T-helper 2 cell treated with Interferon-gamma antibody and Interleukin-4, amounts not matched to agents 100 ng/mL and 5 ng/mL, for 36 hours (primary cell): ENCODE measurements around the gene CCDC185. TPM values are rescaled to one million over a fixed set of nuclear protein-coding genes. Genes with fewer than 3 reads are reported as not detected.
"Not testable (repeated sequence)": the region's sequence is repeated elsewhere in the genome, so short reads cannot be mapped to it uniquely, and the experiment has no call there.

ENCODE experiments used
- intact Hi-C: fragments of 100-400 bp; cut with micrococcal nuclease; formaldehyde crosslinking; loops from one replicate; pipeline ENCODE4 v1.15.1; 2023
- total RNA-seq: library from RNA; stranded (reverse); gene quantifications from 2 replicates; pipeline ENCODE4 v1.2.3, GENCODE V29; 2022

Gene CCDC185
- total RNA-seq, 1 donor from 2014 or later = not detected

- intact Hi-C loops = no loop called here
These were observed 1.0 kb downstream of the CCDC185 start for GRCh38 chr1:223394242-223394641.

DNA sequence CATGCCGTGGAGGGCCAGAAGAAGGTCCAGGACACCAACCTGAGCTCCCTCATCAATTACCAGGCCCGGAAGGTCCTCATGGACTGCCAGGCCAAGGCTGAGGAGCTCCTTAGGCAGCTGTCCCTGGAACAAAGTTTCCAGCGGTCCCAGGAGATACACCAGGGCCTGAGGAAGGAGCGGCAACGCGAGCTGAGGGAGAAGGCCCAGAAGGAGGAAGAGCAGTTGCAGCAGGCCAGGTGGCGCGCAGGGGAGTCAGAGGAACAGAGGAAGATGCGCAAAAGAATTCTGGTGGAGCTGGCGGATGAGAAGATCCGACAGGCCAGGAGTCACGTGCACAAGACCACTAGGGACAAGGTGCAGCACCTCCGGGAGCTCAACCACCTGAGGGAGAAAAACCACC is 1.5 kb downstream of the CCDC185 start:
- intact Hi-C loops = no loop called here

DNA sequence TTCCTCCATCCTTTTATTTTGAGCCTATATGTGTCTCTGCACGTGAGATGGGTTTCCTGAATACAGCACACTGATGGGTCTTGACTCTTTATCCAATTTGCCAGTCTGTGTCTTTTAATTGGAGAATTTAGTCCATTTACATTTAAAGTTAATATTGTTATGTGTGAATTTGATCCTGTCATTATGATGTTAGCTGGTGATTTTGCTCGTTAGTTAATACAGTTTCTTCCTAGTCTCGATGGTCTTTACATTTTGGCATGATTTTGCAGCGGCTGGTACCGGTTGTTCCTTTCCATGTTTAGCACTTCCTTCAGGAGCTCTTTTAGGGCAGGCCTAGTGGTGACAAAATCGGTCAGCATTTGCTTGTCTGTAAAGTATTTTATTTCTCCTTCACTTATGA is 6.2 kb downstream of the CCDC185 start:
- intact Hi-C loops = not testable (repeated sequence)

DNA sequence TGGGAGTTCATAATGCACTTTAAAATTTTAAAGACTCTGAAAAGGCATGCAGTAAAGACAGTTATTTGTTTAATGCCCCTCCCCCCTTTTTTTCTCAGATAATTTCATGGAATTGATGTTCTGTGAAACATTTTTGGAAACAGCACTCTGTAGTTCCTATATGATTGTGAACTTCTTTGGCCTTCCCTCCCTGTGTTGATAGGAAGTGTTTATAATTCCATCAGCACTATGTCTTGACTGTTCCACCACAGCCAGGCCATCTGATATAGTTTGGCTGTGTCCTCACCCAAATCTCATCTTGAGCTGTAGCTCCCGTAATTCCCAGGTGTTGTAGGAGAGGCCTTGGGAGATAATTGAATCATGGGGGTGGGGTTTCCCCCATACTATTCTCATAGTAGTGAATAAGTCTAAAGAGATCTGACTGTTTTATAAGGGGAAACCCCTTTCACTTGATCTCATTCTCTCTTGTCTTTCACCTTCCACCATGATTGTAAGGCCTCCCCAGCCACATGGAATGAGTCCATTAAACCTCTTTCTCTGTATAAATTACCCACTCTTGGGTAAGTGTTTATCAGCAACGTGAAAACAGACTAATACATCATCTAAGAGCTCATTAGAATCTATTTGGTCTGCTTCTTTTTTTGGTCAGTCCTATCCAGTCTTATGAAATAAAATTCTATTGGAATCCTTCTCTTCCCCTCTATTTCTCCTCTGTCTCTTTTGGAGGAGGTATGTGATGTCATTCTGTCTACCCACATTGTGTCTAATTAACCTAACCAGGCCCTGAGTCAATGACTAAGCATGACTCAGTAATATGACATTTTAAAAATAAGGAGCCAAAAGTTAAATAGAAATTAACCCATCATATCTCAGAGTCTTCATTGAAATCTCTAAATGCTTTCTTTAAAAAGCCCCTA is 8.9 kb downstream of the CCDC185 start:
- intact Hi-C loops = no loop called here

- intact Hi-C loops = no loop called here
These were observed 9.6 kb downstream of the CCDC185 start for GRCh38 chr1:223402790-223403142.

DNA sequence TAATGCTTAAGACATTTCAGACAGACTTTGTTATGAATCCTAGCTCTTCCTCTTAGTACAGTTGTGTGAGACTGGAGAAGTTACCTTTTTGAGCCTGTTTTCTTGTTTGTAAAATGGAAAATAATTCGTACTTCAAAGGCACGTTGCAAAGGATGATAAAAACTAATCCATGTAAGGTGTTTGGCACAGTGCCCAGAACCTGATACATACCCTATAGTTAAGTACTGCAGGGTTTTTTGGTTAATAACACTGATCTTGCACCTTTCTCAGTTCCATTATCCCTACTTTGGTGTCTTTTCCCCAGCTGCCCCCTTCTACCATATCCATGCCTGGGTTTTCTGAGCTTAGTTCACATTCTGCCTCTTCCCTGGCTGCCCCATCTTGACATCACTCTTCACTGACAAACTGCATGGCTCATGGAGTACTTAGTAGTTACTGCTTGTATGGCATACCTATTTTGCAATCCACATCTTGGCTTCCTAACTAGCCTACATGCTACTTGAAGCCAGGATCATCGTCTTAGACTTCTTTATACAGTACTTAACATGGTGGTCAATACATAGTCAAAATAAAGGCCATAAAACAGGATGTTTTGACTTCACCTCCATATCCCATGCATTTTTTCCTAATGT is 10.1 kb downstream of the CCDC185 start:
- intact Hi-C loops = no loop called here

- intact Hi-C loops = no loop called here
These were observed 12.3 kb downstream of the CCDC185 start for GRCh38 chr1:223405507-223405906.

DNA sequence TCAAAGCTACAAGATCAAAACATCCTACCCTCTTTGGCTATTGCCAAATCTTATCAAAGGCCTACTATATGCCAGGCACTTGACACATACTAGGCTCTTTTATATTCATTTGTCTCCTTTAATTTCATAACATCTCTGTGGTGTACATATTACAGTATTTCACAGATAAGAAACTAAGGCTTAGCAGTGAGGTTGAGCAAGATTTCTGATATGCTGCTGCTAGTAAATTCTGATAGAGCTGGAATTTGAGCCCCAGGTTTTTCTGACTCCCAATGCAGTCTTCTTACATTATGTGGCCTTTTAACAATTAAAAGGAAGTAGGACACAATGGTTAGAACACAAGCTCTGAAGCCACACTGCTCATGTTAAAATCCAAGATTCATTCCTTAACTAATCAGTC is 16.8 kb downstream of the CCDC185 start:
- intact Hi-C loops = no loop called here

- intact Hi-C loops = no loop called here
These were observed 18.1 kb downstream of the CCDC185 start for GRCh38 chr1:223411309-223411708.

DNA sequence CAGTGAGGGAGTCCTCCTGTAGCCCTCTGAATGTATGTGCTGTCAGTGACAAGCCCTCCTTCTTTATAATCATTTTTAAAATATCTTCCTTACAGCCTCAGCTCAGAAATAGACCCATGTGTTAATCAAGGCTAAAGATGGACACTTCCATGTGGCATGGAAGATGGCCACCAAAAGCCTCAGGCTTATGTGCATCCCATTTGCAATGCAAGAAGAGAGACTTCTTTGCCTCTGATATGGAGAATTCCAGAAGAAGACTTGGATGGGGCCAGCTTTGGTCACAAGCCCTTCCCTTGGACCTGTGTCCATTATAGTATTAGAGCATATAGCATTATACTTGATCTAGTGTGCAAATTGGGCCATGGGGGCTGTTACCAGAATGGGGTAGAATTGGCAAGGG is 18.5 kb downstream of the CCDC185 start:
- intact Hi-C loops = no loop called here

DNA sequence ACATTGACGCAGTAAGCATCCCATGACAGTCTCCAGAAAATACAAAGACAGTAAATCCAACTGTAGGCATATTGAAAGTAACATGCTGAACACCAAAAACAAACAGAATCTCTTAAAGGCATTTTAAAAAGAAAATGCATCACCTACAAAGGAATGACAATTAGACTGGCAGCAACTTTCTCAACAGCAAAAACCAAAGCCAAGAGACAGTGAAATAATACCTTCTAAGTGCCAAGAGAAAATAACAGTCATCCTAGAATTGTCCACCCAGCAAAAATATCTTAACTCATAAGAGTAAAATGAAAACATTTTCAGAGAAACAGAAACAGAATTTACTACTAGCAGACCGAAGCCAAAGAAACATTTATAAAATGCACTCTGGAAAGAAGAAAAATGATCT is 20.0 kb downstream of the CCDC185 start:
- intact Hi-C loops = no loop called here

- intact Hi-C loops = no loop called here
These were observed 24.2 kb downstream of the CCDC185 start for GRCh38 chr1:223417444-223417843.

- intact Hi-C loops = no loop called here
These were observed 24.9 kb downstream of the CCDC185 start for GRCh38 chr1:223417903-223418663.

DNA sequence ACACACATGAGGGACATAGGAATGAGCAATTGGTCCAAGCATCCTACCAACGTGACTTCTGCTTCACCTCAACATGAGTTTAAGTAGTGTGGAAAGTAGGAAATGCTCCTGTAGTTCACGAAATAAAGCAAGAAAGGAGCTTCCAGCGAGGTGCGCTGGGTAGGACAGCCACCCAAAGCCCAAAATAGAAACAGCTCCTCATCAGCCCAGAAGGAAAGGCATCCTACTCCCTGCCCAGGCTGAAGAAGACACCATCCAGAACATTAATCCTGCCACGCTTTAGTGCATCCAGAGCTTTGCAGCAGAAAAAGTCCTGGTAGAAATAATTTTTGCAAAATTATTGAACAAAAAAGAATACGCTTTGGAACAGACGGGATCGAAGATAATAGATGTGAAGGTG is 25.9 kb downstream of the CCDC185 start:
- intact Hi-C loops = no loop called here

GRCh38 chr1:223419561-223419960 is 26.3 kb downstream of the CCDC185 start:
- intact Hi-C loops = no loop called here

DNA sequence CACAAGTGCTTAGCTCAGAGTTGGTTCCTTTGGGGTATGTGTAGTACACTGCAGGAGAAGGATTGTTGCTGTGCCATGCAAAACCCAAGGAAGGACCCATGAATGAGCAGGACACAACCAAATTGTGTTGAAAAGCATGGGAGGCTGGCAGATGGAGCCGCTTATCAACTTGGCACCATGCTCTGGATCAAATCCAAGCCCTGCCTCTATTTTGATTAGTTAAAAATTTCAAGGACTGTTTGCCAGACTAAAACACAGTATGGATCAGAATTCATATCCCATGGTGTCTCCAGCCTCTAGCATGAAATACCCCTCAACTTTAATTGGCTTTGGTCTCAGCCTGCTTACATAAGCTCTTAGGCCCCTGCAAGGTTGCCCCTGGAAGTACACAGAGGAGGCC is 27.8 kb downstream of the CCDC185 start:
- intact Hi-C loops = no loop called here

- intact Hi-C loops = no loop called here
These were observed 28.5 kb downstream of the CCDC185 start for GRCh38 chr1:223421676-223422075.

- intact Hi-C loops = no loop called here
These were observed 29.7 kb downstream of the CCDC185 start for GRCh38 chr1:223422911-223423310.

DNA sequence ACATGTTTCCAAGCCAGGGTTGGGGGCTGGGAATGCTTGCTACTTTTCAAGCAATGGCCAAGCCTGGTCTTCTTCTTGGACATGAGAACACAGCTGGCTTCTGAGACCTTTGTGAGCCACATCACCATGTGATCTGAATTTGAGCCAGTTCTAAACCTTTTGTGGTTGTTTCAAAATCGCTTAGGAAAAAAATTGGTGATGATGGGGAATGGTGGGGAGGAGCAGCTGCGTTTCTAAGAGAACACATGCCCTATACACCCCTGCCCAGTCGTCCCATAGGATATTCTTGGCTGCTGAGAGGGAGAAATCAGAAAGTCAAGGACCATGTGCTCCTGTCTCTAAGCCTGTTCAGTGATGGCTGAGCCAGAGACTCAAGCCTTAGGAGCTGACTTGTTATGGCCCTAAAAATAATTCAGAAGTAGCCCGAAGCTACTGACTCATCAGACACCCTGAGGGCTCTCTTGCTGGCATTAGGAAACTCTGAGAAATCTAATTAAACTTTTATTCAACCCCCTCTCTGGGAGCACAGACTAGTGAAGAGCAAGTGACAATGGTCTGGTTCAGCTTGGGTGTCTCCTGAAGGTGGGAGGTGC is 30.5 kb downstream of the CCDC185 start:
- intact Hi-C loops = no loop called here

DNA sequence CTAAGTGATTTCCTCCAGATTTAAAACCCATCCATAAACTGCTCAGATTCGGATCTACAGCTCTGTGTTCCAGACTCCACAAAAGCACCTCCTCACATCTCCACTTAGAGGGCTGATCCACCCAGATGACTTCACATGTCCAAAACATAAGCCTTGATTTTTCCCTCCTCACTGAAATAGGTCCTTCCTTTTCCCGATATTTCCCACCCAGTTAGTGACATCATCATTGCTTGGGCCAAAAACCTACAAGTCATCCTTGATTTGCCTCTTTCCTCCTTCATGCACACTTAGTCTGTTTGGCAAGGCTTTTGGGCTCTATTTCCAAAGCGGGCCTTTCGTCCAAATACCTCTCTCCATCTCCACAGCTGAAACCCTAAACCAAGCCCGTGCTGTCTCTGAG is 32.3 kb downstream of the CCDC185 start:
- intact Hi-C loops = no loop called here

GRCh38 chr1:223426936-223427335 is 33.7 kb downstream of the CCDC185 start:
- intact Hi-C loops = no loop called here

GRCh38 chr1:223429313-223429731 is 36.1 kb downstream of the CCDC185 start:
- intact Hi-C loops = no loop called here
